AG09319 (cell line): ENCODE measurements around the gene OCLN.

ENCODE experiments used
- DNase-seq: peaks from one replicate; pipeline ENCODE4 v3.0.0-alpha.2; 2010; ENCODE audit warnings: low read depth; ENCODE audit errors: extremely low read depth
- TF ChIP-seq, protein P1 (sequence below): IDR thresholded peaks from 2 replicates; pipeline ENCODE4 v1.5.1; 2011; ENCODE audit warnings: low read depth, mild to moderate bottlenecking, inconsistent platforms, low read length, moderate library complexity

Gene OCLN

GRCh38 chr5:69494452-69494851, 1.9 kb downstream of the OCLN start:
- DNase-seq = no peak
- TF ChIP-seq, protein P1, sequence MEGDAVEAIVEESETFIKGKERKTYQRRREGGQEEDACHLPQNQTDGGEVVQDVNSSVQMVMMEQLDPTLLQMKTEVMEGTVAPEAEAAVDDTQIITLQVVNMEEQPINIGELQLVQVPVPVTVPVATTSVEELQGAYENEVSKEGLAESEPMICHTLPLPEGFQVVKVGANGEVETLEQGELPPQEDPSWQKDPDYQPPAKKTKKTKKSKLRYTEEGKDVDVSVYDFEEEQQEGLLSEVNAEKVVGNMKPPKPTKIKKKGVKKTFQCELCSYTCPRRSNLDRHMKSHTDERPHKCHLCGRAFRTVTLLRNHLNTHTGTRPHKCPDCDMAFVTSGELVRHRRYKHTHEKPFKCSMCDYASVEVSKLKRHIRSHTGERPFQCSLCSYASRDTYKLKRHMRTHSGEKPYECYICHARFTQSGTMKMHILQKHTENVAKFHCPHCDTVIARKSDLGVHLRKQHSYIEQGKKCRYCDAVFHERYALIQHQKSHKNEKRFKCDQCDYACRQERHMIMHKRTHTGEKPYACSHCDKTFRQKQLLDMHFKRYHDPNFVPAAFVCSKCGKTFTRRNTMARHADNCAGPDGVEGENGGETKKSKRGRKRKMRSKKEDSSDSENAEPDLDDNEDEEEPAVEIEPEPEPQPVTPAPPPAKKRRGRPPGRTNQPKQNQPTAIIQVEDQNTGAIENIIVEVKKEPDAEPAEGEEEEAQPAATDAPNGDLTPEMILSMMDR = no peak

DNA sequence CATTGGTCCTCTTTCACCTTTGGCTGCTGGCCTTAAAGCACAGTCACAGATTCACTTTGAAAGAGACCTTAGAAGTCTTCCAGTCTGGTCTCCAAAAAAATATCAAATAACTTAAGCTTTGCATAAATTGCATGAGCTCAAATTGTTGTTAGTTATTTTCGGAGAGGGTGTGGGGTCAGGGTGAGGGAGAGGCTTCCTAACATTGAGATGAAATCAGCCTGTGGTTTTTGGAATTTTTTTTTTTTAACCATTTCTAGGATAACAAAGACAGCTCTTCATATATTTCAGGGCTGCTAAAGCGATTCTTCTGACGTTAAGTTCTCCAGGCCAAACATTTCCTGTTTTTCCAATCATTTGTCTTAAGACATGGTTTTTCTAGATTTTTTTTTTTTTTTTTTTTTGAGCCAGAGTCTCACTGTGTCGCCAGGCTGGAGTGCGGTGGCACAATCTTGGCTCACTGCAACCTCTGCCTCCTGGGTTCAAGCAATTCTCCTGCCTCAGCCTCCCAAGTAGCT, 4.5 kb downstream of the OCLN start:
- TF ChIP-seq, protein P1 = no peak
- DNase-seq = no peak

DNA sequence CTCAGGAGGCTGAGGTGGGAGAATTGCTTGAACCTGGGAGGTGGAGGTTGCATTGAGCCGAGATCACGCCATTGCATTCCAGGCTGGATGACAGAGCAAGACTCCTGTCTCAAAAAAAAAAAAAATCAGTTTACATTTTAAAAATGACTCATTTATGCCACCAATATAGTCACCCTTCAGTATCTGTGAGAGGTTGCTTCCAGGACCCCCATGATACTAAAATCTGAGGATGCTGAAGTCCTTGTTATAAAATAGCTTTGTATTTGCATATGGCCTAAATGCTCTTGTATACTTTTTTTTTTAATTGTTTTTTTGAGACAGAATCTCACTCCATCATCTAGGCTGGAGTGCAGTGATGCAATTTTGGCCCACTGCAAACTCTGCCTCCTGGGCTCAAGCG, 5.8 kb downstream of the OCLN start:
- TF ChIP-seq, protein P1 = no peak
- DNase-seq = no peak

- TF ChIP-seq, protein P1 = no peak
- no peak for DNase-seq
Observed at GRCh38 chr5:69502367-69502766, 9.8 kb downstream of the OCLN start.

GRCh38 chr5:69502767-69503488, 10.3 kb downstream of the OCLN start:
- TF ChIP-seq, protein P1 = no peak
- peak; percentile 14 for DNase-seq

DNA sequence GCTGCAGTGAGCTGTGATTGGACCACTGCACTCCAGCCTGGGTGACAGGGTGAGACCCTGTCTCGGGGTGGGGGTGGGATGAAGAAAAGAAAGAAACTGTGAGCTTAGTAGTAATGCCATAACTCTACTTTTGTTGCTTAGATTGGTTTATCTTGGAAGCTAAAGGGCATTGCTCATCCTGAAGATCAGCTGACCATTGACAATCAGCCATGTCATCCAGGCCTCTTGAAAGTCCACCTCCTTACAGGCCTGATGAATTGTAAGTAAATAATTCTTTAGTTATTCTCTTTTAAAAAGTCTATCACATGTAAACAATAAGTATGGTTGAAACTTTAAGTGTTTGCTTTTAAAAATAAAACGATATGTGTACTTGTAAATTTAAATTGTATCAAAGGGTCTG, 11.4 kb downstream of the OCLN start:
- DNase-seq = no peak
- TF ChIP-seq, protein P1 = no peak

- no peak for DNase-seq
- TF ChIP-seq, protein P1 = no peak
Observed at GRCh38 chr5:69505306-69505705, 12.7 kb downstream of the OCLN start.
